GM19452 (cell line): ENCODE results near the gene ORAI3.

ENCODE experiments used
- ATAC-seq: cut with Tn5 transposase; IDR thresholded peaks from one replicate; pipeline ENCODE4 v1.9.1; 2021; ENCODE audit not compliant: unreplicated experiment

The ORAI3 gene

GRCh38 chr16:30948667-30949649 lies at the start of gene ORAI3:
Gene ORAI3, plus strand, starts transcription at chr16:30949068. Its CDS starts 222 bp downstream, at chr16:30949290.
- peak; percentile 67 for ATAC-seq

- ATAC-seq: no peak
Measured at GRCh38 chr16:30899794-30900193, 49.1 kb upstream of the ORAI3 start.

- ATAC-seq: no peak
Measured at GRCh38 chr16:30900588-30900987, 48.3 kb upstream of the ORAI3 start.

- ATAC-seq: no peak
Measured at GRCh38 chr16:30901201-30902028, 47.5 kb upstream of the ORAI3 start.

- peak; percentile 62 for ATAC-seq
Measured at GRCh38 chr16:30902029-30902972, 46.6 kb upstream of the ORAI3 start.

- no peak for ATAC-seq
Measured at GRCh38 chr16:30903002-30903401, 45.9 kb upstream of the ORAI3 start.

GRCh38 chr16:30903596-30903995 lies 45.3 kb upstream of the ORAI3 start:
- ATAC-seq: no peak

GRCh38 chr16:30904114-30904780 lies 44.6 kb upstream of the ORAI3 start:
- no peak for ATAC-seq

GRCh38 chr16:30907064-30907463 lies 41.8 kb upstream of the ORAI3 start:
- ATAC-seq: no peak

GRCh38 chr16:30910427-30911029 lies 38.3 kb upstream of the ORAI3 start:
- ATAC-seq: no peak

- no peak for ATAC-seq
Measured at GRCh38 chr16:30912794-30913412, 36.0 kb upstream of the ORAI3 start.

- ATAC-seq: no peak
Measured at GRCh38 chr16:30914830-30915229, 34.0 kb upstream of the ORAI3 start.

GRCh38 chr16:30918614-30919013 lies 30.3 kb upstream of the ORAI3 start:
- ATAC-seq: no peak

GRCh38 chr16:30920891-30921290 lies 28.0 kb upstream of the ORAI3 start:
- ATAC-seq: no peak

- no peak for ATAC-seq
Measured at GRCh38 chr16:30921459-30921747, 27.5 kb upstream of the ORAI3 start.

- peak; percentile 0 for ATAC-seq
Measured at GRCh38 chr16:30921748-30922419, 27.0 kb upstream of the ORAI3 start.

GRCh38 chr16:30922420-30922959 lies 26.4 kb upstream of the ORAI3 start:
- peak; percentile 69 for ATAC-seq

GRCh38 chr16:30922960-30923535 lies 25.8 kb upstream of the ORAI3 start:
- ATAC-seq: peak; percentile 66
